ENCODE measurements around the gene TNFRSF1B. TPM values are rescaled to one million over a fixed set of nuclear protein-coding genes. Genes with fewer than 3 reads are reported as not detected.

The TNFRSF1B gene
- polyA plus RNA-seq, 1 donor = 11.8 TPM

DNA sequence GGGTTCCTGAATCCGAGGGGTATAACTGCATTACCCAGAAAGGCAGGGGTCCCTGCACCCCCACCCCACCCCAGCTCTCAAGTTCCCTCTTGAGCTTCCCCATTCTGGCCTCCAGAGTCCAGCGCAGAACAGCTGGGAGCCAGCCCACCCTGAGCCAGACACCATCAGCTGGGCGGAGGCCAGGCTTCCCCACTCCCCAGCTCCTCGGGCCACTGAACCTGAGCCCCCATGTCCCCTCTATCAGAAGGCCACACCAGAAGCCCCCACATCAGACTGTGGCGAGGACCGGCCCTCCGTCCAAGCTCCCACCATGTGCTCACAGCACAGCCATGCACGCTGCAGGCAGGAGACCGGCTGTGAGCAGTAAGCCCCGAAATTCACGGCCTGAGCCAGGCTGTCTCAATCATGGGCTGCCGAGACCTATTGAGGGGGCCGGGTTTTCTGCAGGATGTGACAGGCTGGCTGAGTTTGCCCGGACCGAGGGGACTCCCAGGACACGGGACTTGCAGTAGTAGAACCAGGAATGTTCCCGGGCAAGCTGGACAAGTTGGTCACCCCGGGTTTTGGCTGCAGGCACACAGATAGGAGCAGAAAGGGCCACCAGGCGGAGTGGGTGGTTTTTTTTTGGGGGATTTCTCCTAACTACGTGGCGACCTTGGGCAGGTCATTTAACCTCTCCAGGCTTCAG is 25.5 kb upstream of the TNFRSF1B start:
- DNase-seq (ENCODE audit: low read depth) = no peak

DNA sequence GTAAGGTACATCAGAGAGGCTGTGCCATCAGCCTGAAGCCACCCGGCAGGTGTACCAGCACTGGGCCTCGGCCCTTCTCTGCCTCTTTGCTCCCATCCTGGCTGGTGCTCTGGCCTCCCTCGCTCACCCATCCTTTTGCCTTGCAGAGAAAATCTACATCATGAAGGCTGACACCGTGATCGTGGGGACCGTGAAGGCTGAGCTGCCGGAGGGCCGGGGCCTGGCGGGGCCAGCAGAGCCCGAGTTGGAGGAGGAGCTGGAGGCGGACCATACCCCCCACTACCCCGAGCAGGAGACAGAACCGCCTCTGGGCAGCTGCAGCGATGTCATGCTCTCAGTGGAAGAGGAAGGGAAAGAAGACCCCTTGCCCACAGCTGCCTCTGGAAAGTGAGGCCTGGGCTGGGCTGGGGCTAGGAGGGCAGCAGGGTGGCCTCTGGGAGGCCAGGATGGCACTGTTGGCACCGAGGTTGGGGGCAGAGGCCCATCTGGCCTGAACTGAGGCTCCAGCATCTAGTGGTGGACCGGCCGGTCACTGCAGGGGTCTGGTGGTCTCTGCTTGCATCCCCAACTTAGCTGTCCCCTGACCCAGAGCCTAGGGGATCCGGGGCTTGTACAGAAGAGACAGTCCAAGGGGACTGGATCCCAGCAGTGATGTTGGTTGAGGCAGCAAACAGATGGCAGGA is 24.5 kb upstream of the TNFRSF1B start:
- DNase-seq (ENCODE audit: low read depth) = no peak

GRCh38 chr1:12142891-12143630 is 23.7 kb upstream of the TNFRSF1B start:
- DNase-seq (ENCODE audit: low read depth) = no peak

- DNase-seq (ENCODE audit: low read depth) = no peak
Observed at GRCh38 chr1:12143631-12144155, 23.1 kb upstream of the TNFRSF1B start.

DNA sequence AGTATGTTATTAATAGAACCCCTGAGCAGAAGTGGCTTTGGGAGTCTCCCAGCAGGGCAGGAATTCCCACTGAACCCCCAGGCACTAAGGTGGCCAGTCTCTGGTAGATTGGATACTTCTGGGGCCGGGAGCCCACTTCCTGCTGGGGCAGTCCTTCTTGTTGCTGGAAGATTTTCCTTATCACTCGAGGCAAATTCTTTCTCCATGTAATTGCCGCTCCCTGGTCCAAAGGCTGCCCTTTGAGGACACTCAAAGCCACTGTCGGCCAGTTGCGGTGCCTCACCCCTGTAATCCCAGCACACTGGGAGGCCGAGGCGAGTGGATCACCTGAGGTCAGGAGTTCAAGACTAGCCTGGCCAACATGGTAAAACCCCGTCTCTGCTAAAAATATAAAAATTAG is 22.6 kb upstream of the TNFRSF1B start:
- DNase-seq (ENCODE audit: low read depth) = no peak

GRCh38 chr1:12144969-12145368 is 21.8 kb upstream of the TNFRSF1B start:
- no peak for DNase-seq (ENCODE audit: low read depth)

DNA sequence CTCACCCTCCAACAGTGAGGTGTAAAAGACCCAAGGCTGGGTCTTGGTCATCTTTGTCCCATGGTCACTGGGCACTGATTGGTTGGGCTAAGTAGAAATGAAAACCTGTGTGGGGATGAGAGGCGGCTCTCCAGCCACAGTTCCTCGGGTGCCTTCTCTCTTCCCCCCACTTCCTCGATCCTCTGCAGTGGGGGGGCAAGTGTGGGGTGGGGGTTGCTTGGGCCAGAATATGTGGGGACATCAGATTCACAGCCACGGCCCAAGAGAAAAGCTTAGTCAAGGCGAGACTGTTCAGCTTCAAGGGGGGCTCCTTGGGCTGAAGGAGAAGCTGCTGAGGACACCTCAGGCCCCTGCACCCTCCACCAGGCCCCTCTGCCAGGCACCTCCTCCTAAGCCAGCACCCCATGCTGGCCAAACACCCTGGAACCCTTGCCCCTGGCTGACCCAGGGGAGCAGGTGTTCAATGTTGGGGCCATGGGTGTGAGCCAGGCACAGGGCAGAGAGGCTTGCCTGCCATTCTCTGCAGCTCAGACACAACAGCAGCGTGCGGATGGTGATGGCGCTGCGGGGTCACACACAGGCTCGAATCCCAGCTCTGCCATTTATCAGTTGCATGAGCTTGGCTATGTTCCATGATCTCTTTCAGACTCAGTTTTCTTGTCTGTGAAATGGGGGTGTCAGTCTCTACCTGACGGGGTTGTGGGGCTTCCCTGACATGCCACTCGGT is 21.0 kb upstream of the TNFRSF1B start:
- no peak for DNase-seq (ENCODE audit: low read depth)

DNA sequence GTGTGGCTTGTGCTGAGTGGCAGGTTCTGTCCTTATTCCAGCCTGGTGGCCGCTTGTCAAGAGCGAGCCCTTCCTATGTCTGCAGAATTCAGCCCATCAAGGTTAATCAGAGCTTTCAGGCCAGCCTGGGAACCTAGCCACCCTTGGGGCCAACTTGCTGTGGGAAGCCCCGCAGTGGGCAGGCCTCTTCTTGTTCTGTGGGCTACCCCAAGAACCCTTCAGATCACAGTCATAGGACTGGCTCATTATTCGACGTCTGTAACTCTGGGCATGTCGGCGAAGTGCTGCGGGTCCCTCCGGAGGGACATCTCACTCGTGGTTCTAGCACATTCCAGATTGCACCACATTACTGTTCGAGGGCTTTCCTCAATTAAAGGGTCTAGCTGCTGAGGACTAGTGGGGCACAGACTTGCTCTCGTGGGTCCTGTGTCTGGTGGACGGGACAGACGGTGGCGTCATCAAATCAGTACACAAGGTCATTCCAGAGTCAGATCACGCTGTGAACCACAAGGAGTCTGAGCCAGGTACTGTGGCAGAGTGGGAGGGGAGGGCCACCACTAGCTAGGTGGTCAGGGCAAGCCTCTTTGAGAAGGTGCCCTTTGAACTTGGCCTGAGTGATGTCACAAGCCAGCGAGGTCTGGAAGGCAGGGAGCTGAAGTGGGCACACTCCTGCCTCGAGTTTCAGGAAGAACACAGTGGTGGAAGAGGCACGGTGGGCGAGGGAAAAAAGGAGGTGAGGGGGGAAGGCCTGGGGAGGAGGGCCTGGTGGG is 20.3 kb upstream of the TNFRSF1B start:
- DNase-seq (ENCODE audit: low read depth) = no peak

DNA sequence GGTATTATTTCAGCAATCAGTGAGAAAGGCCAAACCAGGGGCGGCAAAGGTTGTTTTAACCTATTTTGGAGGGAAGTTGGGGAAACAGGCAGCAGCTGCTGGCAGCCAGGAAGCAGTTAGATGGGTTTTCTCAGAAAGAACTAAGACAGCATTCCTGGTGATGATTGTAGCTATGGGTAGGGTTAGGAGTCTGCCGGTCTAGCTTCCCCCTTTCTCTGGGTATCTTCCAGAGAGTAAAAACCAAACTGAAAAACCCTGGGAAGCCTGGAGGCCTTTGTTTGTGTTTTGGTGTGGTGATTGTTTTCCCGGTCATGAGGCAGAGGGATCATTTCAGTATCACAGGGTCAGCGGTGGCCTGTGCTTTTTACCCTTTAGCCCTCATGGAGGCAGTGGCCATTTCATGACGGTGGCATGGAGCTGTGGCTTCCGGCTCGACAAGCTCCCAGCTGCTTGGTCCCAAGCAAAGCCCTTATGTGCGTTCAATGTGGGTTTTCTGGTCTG is 19.5 kb upstream of the TNFRSF1B start:
- DNase-seq (ENCODE audit: low read depth) = no peak

DNA sequence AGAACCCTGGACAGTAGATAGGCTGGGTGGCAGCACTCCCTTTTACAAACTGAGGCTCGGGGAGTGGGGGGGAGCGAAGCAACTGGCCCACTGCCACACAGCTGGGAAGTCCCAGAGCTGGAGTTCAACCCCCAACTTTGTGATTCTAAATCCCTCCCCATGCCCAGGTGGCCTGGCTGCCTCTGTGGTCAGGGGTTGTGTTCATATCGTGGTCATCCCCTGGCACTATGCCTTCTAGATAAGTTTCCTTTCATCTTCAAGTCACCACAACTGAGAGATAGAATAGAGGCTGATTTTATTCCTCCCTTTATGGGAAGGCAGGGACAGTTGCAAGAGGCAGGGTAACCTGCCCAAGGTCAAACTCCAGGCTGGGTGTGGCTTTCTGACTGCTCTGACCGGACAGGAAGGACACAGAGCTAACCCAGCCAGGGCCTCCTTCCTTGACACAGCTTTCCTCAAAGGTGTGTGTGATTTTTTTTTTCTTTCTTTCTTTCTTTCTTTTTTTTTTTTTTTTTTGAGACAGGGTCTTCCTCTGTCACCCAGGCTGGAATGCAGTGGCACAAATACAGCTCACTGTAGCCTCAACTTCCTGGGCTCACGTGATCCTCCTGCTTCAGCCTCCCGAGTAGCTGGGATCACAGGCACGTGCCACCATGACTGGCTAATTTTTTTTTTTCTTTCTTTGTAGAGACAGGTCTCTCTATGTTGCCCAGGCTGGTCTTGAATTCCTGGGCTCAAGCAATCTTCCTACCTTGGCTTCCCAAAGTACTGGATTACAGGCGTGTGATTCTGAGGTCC is 18.4 kb upstream of the TNFRSF1B start:
- no peak for DNase-seq (ENCODE audit: low read depth)

GRCh38 chr1:12148958-12149790 is 17.6 kb upstream of the TNFRSF1B start:
- no peak for DNase-seq (ENCODE audit: low read depth)

GRCh38 chr1:12149791-12150175 is 17.0 kb upstream of the TNFRSF1B start:
- DNase-seq (ENCODE audit: low read depth) = no peak

DNA sequence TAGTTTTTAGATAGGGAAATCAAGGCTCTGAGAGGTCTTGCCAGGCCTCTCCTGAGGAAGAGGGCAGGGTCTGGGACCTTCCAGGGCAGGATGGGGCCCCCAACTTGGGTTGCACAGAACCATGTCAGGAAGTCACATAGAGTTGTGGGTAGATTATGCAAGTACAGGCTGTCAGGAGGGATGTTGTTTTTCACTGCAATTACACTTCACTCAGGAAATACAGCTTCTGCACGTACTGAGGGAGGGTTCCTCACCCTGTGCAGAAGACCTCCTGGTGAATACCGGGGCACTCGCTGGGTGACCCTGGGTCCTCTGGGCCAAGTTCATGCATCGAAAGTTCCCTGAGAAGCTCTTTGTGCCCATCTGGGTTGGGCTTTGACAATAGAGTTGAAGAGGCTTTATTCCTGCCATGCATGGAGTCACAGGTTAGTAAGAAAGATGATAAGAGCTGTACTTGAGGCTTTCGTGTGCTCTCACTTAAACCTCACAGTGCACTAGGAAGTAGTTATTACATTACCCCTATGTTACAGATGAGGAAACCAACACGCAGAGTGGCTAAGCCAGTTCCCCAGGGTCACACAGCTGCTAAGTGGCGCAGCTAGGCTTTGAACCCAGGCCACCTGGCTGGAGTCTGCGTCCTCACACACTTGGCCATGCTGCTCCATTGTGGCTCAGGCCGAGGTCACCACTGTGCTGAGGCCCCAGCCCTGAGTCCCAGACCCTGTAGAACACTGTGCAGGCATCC is 16.2 kb upstream of the TNFRSF1B start:
- DNase-seq (ENCODE audit: low read depth) = no peak

- no peak for DNase-seq (ENCODE audit: low read depth)
Observed at GRCh38 chr1:12151465-12151864, 15.3 kb upstream of the TNFRSF1B start.

- DNase-seq (ENCODE audit: low read depth) = no peak
Observed at GRCh38 chr1:12152113-12152891, 14.5 kb upstream of the TNFRSF1B start.

GRCh38 chr1:12153181-12153785 is 13.5 kb upstream of the TNFRSF1B start:
- DNase-seq (ENCODE audit: low read depth) = no peak

DNA sequence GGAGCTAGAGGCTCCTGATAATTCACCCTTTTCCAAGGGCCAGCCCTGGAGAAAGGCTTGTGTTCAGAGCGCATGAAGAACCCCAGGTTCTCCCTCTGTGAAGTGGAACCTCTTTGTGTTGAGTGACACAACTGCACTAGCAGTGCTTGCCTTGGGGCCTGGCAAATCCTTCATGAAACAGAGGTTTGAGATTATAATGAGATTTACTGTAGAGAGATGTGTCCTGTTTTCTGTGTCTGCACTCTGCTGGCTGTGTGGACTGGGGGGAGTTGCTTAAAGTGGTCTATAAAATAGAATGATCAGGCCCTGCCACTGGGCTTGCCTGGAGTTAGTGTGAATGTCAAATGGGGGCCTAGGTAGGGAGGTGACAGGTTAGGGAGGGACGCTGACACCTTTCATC is 11.5 kb upstream of the TNFRSF1B start:
- DNase-seq (ENCODE audit: low read depth) = no peak
